ENCODE measurements around the gene ADCY9. TPM values are rescaled to one million over a fixed set of nuclear protein-coding genes. Genes with fewer than 3 reads are reported as not detected.
"Not testable (repeated sequence)": the region's sequence is repeated elsewhere in the genome, so short reads cannot be mapped to it uniquely, and the experiment has no call there.

ADCY9 gene
- polyA plus RNA-seq, 6 donors from 2014 or later: 0.08 to 0.91 (median 0.19) TPM

DNA sequence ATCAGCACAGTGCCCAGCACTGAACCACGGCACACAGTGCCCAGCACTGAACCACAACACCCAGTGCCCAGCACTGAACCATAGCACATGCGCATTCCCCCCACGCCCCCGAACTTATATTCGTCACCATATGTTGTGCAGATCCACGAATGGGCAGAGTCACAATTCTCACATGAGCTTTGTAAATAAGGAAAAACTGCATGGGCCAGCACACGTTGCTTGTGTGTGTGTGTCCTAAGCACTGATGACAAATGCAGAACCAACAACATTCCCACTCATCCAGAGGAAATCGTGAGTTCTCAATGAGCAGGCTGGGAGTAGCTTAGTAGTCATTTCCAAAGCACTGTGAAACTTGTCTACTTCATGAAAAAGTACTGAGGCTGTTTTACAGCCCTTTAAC is 70.0 kb downstream of the ADCY9 start:
- H3K4me1 Mint-ChIP-seq: no peaks in the 10 kb centered on the region
- ATAC-seq (ENCODE audit: low read depth in 2 of 2): no peak
- DNase-seq: no peak
- H3K27ac Mint-ChIP-seq: no peak overlapping the region
- H3K27me3 Mint-ChIP-seq: no peaks in the 10 kb centered on the region
- no peak overlapping the region for H3K4me3 Mint-ChIP-seq
- no peaks in the 10 kb centered on the region for H3K9me3 Mint-ChIP-seq
- no peaks in the 10 kb centered on the region for H3K36me3 Mint-ChIP-seq

DNA sequence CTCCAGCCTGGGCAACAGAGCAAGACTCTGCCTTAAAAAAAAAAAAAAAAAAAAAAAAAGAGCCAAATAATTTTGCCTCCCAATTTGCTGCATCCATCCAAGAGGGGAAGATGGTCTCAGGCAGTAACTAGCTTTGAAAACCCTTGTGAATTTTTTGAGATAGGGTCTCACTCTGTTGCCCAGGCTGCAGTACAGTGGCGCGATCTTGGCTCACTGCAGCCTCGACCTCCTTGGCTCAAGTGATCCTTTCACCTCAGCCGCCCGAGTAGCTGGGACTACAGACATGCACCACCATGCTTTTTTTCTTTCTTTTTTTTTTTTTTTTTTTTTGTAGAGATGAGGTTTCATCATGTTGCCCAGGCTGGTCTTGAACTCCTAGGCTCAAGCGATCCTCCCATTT is 70.7 kb downstream of the ADCY9 start:
- not testable (repeated sequence) for DNase-seq; H3K27me3 Mint-ChIP-seq; H3K27ac Mint-ChIP-seq; H3K9me3 Mint-ChIP-seq; H3K36me3 Mint-ChIP-seq; H3K4me3 Mint-ChIP-seq; H3K4me1 Mint-ChIP-seq; ATAC-seq (ENCODE audit: low read depth in 2 of 2)

DNA sequence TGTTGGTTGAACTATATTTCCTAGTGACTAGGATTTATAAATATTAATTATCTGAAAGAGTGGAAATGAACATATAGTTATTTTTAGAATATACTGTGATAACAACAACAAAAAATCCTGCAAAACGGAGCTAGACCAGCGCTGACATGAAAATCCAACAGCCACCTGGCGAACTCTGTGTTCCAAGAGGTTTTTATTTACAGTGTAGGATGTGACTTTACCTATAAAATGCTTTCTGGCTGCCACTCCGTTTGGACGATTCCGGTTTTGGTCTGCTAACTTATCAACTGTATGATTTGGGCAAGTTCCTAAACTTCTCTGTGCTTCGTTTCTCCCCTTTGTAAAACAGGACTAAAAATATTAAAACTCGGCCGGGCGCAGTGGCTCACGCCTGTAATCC is 73.7 kb downstream of the ADCY9 start:
- H3K4me3 Mint-ChIP-seq: no peak overlapping the region
- ATAC-seq (ENCODE audit: low read depth in 2 of 2) (no peak), DNase-seq (no peak)
- H3K4me1 Mint-ChIP-seq: no peaks in the 10 kb centered on the region
- peak overlapping the region in 1 of 6 donors; percentile 71 for H3K27ac Mint-ChIP-seq
- no peaks in the 10 kb centered on the region for H3K27me3 Mint-ChIP-seq
- H3K36me3 Mint-ChIP-seq: no peaks in the 10 kb centered on the region
- no peaks in the 10 kb centered on the region for H3K9me3 Mint-ChIP-seq

DNA sequence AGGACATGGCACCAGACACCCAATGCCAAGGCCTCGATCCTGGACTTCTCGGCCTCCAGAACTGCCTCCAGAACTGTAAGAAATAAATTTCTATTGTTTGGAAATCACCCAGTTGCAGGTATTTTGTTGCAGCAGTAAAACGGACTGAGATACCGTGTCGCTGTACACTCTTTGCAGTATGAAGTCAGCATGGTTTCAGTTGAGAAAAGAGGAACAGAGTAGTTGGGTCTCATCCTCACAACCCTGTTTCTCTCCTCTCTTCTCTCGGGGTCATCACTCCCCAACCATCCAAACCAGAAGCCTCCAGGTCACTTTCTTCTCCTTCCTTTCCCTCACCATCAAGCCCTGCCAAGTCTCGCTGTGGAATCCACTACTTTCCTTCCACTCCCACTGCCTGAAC is 77.8 kb downstream of the ADCY9 start:
- no peak for DNase-seq
- Mint-ChIP-seq H3K27me3 (no peaks in the 10 kb centered on the region), H3K36me3 (no peaks in the 10 kb centered on the region), H3K4me3 (no peak overlapping the region), H3K27ac (no peak overlapping the region), H3K9me3 (no peaks in the 10 kb centered on the region), H3K4me1 (peaks cover 0 to 2% (median 0%) of the 10 kb centered on the region in 3 donors)
- ATAC-seq (ENCODE audit: low read depth in 2 of 2): no peak

DNA sequence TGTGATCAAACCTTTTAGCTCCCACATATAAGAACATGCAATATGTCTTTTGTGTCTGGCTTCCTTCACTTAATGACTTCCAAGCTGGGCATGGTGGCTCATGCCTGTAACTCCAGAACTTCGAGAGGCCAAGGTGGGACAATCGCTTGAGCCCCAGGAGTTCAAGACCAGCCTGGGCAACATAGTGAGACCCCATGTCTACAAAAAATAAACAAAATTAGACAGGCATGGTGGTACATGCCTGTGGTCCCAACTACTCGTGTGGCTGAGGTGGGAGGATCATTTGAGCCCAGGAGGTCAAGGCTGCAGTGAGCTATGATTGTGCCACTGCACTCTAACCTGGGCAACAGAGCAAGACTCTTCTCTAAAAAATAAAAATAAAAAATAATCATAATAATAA is 79.3 kb downstream of the ADCY9 start:
- H3K9me3 Mint-ChIP-seq; H3K36me3 Mint-ChIP-seq; H3K27ac Mint-ChIP-seq; H3K27me3 Mint-ChIP-seq; DNase-seq; ATAC-seq (ENCODE audit: low read depth in 2 of 2): not testable (repeated sequence)
- H3K4me3 Mint-ChIP-seq: peak overlapping the region in 1 of 8 donors; percentile 73
- peaks cover 0 to 13% (median 9%) of the 10 kb centered on the region in 3 donors for H3K4me1 Mint-ChIP-seq

DNA sequence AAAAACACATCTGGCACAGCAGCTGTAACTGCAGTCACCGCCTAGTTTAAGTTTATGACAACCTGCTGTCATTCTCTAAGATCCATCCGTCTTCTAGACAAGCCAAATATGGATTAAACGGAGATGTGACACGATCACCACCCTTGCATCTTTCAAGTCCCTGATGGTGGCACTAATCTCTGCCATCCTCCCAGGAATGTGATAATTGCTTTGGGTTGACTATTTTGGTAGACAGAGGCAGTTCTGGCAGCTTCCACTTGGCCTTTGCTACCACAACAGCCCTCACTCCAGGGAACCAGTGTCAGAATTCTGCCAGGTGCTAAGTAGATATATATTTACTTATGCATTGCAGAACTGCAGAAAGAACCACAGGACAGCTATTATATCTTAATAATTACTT is 81.3 kb downstream of the ADCY9 start:
- H3K27ac Mint-ChIP-seq: peak overlapping the region in 1 of 6 donors; percentile 33

DNA sequence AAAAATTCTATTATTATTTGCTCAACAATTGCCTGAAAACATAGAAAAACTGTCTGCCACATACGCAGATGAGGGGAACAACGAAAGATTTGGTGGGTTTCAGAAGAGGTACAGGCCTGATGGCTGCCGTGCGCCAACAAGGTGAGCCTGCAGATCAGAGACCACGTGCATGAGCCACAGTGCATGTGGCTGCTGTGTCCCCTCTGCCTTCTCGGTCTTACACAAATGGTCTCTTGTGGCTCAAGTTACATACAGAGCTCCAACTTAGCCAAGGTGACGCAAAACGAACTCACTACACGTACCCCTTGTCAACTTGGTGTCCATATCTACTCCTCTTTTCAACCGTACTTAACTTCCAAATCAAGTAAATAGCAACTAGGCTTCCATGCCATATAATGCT is 82.3 kb downstream of the ADCY9 start:
- no peak for ATAC-seq (ENCODE audit: low read depth in 2 of 2)
- Mint-ChIP-seq H3K4me3 (peak overlapping the region in 1 of 8 donors; percentile 56), H3K27ac (no peak overlapping the region), H3K27me3 (no peaks in the 10 kb centered on the region), H3K9me3 (no peaks in the 10 kb centered on the region), H3K36me3 (no peaks in the 10 kb centered on the region), H3K4me1 (peaks cover 9 to 31% (median 20%) of the 10 kb centered on the region in 3 donors)
- DNase-seq: no peak

More for the DNA sequence above, 81.3 kb downstream of the ADCY9 start:
- H3K4me1 Mint-ChIP-seq: peaks cover 9 to 28% (median 20%) of the 10 kb centered on the region in 3 donors
- H3K36me3 Mint-ChIP-seq: no peaks in the 10 kb centered on the region
- no peak overlapping the region for H3K4me3 Mint-ChIP-seq
- DNase-seq (no peak), ATAC-seq (ENCODE audit: low read depth in 2 of 2) (no peak)
- H3K9me3 Mint-ChIP-seq: no peaks in the 10 kb centered on the region
- no peaks in the 10 kb centered on the region for H3K27me3 Mint-ChIP-seq

DNA sequence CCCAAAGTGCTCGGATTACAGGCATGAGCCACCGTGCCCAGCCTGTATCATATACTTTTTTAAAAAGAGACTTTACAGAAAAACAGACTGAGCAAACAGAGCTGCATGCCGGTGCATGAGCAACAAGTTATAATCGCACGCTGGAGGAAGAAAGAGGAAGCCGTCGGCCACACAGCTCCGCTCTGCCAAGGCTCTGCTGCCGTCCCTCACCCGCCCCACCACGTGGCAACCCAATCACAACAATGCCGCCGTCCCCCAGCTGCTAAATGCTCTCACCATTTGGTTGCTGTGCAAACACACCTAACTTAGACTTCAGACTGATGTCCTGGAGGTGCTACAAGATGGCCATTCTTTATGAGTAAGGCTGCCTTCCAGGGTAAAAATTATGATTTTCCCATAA is 83.5 kb downstream of the ADCY9 start:
- H3K9me3 Mint-ChIP-seq: no peaks in the 10 kb centered on the region
- H3K4me1 Mint-ChIP-seq: peaks cover 9 to 31% (median 20%) of the 10 kb centered on the region in 3 donors
- DNase-seq (peak; percentile 32), ATAC-seq (ENCODE audit: low read depth in 2 of 2) (peak; percentile 96 to 98)
- peak overlapping the region in 5 of 8 donors; percentile 22 to 84 (median 40) for H3K4me3 Mint-ChIP-seq
- no peaks in the 10 kb centered on the region for H3K36me3 Mint-ChIP-seq
- H3K27me3 Mint-ChIP-seq: no peaks in the 10 kb centered on the region
- H3K27ac Mint-ChIP-seq: peak overlapping the region in 3 of 6 donors; percentile 58 to 87 (median 69)

DNA sequence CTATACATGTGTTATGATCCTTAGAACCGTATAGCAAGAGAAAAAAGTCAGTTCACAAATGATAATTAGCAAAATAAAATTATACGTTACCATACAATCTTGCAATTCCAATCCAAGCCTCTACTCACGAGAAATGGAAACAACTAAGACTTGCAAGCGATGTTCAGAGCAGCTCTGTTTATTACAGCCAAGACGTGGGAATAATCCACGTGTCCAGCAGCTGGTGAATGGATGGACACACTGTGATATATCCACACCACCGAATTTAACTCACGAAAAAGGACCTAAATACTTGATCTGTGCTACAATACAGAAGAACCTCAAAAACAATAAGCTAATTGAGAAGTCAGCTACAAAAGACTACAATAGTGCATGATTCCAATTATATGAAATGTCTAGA is 88.1 kb downstream of the ADCY9 start:
- Mint-ChIP-seq H3K4me1 (peaks cover 12 to 26% (median 21%) of the 10 kb centered on the region in 3 donors), H3K27ac (no peak overlapping the region)

DNA sequence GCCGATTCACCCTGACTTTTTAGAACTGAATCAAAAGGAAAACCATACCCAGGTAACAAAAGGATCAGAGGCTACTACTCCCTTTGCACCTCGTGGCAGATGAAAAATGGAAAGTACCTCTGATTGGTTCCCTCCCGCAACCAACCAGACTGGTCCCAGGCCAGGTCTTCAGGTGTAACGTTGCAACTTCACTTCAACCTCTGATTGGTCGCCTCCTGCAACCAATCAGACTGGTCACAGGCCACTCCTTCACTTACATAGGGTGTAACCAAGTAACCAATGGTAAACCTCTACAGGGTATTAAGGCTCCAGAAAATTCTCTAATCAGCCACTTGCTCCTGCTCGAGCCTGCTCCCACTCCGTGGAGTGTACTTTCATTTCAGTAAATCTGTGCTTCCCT is 89.4 kb downstream of the ADCY9 start:
- Mint-ChIP-seq H3K9me3 (peaks cover 0 to 2% (median 0%) of the 10 kb centered on the region in 7 donors), H3K4me3 (no peak overlapping the region), H3K4me1 (peaks cover 12 to 19% (median 17%) of the 10 kb centered on the region in 3 donors), H3K27me3 (no peaks in the 10 kb centered on the region), H3K27ac (no peak overlapping the region), H3K36me3 (peaks cover 0 to 8% of the 10 kb centered on the region in 2 donors)
- ATAC-seq (ENCODE audit: low read depth in 2 of 2) (no peak), DNase-seq (no peak)

More for the DNA sequence above, 88.1 kb downstream of the ADCY9 start:
- no peaks in the 10 kb centered on the region for H3K27me3 Mint-ChIP-seq
- H3K36me3 Mint-ChIP-seq: peaks cover 0 to 8% of the 10 kb centered on the region in 2 donors
- DNase-seq: no peak
- no peak for ATAC-seq (ENCODE audit: low read depth in 2 of 2)
- H3K9me3 Mint-ChIP-seq: peaks cover 0 to 2% (median 0%) of the 10 kb centered on the region in 7 donors
- no peak overlapping the region for H3K4me3 Mint-ChIP-seq

DNA sequence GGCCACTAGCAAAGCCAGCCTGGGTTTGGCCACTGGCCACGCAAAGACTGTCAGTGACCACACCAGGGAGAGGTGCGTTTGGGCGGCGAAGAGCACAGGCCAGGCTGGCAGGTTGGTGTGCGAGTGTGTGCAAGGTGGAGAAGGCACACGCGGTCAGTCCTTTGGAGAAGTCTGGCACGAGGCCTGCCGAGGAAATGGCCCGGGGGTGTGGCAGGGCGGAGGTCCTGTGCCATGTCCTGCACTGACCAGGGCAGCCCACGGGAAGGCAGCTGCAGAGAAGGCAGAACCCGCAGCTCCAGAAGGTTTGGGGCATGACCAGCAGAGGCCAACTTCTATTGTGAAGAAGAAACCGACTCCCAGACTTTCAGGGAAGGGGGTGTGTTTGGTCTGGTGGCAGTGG is 90.8 kb downstream of the ADCY9 start:
- peaks cover 0 to 8% of the 10 kb centered on the region in 2 donors for H3K36me3 Mint-ChIP-seq
- H3K9me3 Mint-ChIP-seq: peaks cover 0 to 2% (median 0%) of the 10 kb centered on the region in 7 donors
- H3K4me1 Mint-ChIP-seq: peaks cover 4 to 15% (median 13%) of the 10 kb centered on the region in 3 donors
- H3K27ac Mint-ChIP-seq: no peak overlapping the region
- DNase-seq (no peak), ATAC-seq (ENCODE audit: low read depth in 2 of 2) (no peak)
- H3K4me3 Mint-ChIP-seq: no peak overlapping the region
- H3K27me3 Mint-ChIP-seq: no peaks in the 10 kb centered on the region

DNA sequence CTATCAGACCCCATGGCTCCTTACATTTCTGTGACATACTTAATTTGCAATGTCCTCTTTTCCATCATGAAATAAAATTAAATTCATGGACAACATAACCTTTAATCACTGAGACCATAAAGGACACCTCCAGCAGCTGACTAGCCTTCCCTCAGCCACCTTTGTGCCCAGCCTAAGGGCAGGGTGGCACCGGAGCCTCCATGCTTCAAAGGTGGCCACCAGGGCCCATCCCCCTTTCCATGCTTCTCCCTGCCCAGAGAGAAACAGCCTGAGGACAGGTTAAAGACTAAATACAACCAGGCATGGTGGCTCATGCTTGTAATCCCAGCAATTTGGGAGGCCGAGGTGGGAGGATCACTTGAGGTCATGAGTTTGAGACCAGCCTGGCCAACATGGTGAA is 94.3 kb downstream of the ADCY9 start:
- Mint-ChIP-seq H3K4me3 (peak overlapping the region in 1 of 8 donors; percentile 54), H3K27me3 (no peaks in the 10 kb centered on the region), H3K27ac (no peak overlapping the region), H3K9me3 (peaks cover 0 to 2% (median 0%) of the 10 kb centered on the region in 7 donors), H3K36me3 (peaks cover 0 to 4% of the 10 kb centered on the region in 2 donors), H3K4me1 (peaks cover 8 to 16% (median 12%) of the 10 kb centered on the region in 3 donors)
- DNase-seq: no peak
- no peak for ATAC-seq (ENCODE audit: low read depth in 2 of 2)

DNA sequence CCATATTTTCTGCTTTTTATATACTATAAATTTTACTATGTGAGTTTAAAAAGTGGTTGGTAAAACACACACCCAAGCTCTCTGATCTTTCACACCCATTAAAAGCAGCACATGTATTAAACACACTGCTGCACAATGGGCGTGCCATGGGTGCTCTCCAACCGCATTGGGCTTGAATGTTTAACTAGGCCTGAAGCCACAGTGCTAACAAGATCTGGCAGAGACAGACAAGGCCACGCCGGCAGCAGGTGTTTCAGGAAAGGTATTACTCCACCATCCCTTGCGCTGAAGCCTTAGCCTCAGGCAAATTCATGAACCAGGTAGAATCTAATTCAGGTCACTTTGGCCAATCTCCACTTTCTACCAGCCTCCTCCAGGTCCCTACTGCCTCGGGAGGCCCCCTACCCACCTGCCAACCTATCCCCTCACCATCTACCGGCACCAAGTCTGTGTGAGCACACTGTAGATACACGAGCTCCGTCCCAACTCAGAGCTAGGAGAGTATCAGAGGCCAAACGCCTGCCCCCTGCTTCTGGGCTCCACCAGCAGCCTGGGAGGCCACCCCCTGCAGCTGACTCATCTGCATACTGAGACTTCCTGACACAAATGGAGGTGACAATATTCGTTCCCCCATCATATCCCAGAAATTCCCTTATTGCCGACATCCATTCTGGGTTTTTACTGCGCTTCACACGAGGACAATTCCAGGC is 95.0 kb downstream of the ADCY9 start:
- H3K4me3 Mint-ChIP-seq: peak overlapping the region in 2 of 8 donors; percentile 18 to 54
- peaks cover 8 to 16% (median 12%) of the 10 kb centered on the region in 3 donors for H3K4me1 Mint-ChIP-seq
- H3K9me3 Mint-ChIP-seq: peaks cover 0 to 2% (median 0%) of the 10 kb centered on the region in 7 donors
- H3K27ac Mint-ChIP-seq: peak overlapping the region in 3 of 6 donors; percentile 13 to 51 (median 20)
- peaks cover 0 to 9% of the 10 kb centered on the region in 2 donors for H3K36me3 Mint-ChIP-seq
- H3K27me3 Mint-ChIP-seq: no peaks in the 10 kb centered on the region
- peak in 1 of 2 donors; percentile 35 for ATAC-seq (ENCODE audit: low read depth in 2 of 2)
- no peak for DNase-seq

DNA sequence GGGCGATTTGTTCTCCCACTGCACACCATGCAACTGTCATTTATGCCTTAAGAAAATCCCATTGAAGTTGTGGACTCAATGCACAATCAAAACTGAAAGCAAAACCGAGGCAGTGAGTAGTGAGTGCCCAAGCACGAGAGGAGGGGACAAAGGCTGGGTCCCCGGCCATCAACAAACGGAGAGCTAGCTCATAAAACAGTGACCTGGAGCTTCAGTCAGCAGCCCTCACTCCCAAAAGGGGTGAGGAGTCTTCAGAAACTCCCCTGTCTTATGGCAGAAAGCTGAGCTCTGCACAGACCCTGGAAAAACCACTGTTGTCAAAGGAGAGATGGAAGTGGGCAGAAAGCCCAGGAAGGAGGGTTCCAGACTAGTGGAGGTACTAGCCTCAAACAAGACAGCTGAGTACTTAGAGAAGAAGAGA is 96.9 kb downstream of the ADCY9 start:
- H3K4me3 Mint-ChIP-seq: peak overlapping the region in 1 of 8 donors; percentile 31

More for the DNA sequence above, 96.9 kb downstream of the ADCY9 start:
- Mint-ChIP-seq H3K36me3 (peaks cover 0 to 5% of the 10 kb centered on the region in 2 donors), H3K9me3 (no peaks in the 10 kb centered on the region), H3K4me1 (peaks cover 4 to 16% (median 12%) of the 10 kb centered on the region in 3 donors), H3K27me3 (no peaks in the 10 kb centered on the region), H3K27ac (peak overlapping the region in 2 of 6 donors; percentile 9 to 47)
- DNase-seq (no peak), ATAC-seq (ENCODE audit: low read depth in 2 of 2) (no peak)
